HUES64 (cell line): Measurements from ENCODE around the gene CDKAL1.

ENCODE experiments used
- H3K27ac ChIP-seq: 2 replicates; pipeline ENCODE4 v1.7.0; 2013; ENCODE audit warnings: low read depth, low read length, inconsistent platforms
- H3K27me3 ChIP-seq: 2 replicates; pipeline ENCODE4 v1.6.1; 2013; ENCODE audit warnings: mild to moderate bottlenecking, low read length; ENCODE audit not compliant: insufficient read depth
- H3K36me3 ChIP-seq: 2 replicates; pipeline ENCODE4 v1.6.1; 2013; ENCODE audit warnings: mild to moderate bottlenecking, low read length; ENCODE audit not compliant: insufficient read depth
- H3K4me1 ChIP-seq: 2 replicates; pipeline ENCODE4 v1.6.1; 2013; ENCODE audit warnings: mild to moderate bottlenecking, low read length, moderate library complexity; ENCODE audit not compliant: insufficient read depth
- H3K4me3 ChIP-seq: 2 replicates; pipeline ENCODE4 v1.5.1; 2013; ENCODE audit warnings: mild to moderate bottlenecking, low read length, moderate library complexity
- H3K9ac ChIP-seq: 2 replicates; pipeline ENCODE4 v1.6.1; 2013; ENCODE audit warnings: mild to moderate bottlenecking, low read depth, low read length
- H3K9me3 ChIP-seq: 2 replicates; pipeline ENCODE4 v1.6.1; 2013; ENCODE audit warnings: low read depth, low read length; ENCODE audit not compliant: insufficient read depth
- WGBS: fragments of 150-250, 120-280 bp; methylation state at CpG from one replicate; pipeline ENCODE4 v1.1.7; 2013; ENCODE audit warnings: missing lambda C conversion rate; 5-methylcytosine and 5-hydroxymethylcytosine counted together

CDKAL1 gene

DNA sequence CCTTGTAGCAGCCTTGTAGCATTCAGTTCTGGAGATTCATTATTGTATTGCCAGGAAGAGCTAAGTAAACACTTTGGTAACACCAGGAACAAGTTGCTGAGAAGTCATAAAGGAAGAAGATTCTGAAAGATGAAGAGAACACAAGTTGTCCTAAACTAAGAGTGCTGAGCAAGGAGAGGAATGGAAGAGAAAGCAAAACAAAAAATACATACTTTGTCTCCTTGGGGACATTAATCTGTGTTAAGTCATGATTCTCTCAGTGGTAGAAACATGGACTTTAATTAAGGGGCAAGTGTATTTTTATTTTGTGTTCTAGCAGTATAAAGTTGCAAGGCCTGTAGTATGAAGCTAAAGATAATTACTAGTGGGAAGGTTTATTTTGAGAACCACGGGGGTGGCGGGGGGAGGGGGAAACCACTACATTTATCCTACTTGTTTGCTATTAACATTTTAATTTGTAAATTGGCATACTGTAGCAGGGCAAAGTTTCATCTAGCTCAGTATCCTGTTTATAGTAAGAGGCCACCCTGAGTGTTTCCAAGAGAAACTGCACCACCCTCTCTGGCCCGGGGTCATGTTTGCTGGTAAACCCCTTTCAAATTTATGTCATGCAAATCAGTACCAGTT, 463.0 kb downstream of the CDKAL1 start:
- Histone ChIP-seq H3K9ac (no peak overlapping the region), H3K9me3 (peaks cover 8% of the 10 kb centered on the region; the same call in 1 of the 2 replicates), H3K4me3 (no peak overlapping the region), H3K4me1 (peaks cover 25% of the 10 kb centered on the region), H3K27ac (no peak overlapping the region), H3K27me3 (no peaks in the 10 kb centered on the region), H3K36me3 (0 out of 2 replicates have a peak, but pooled peaks cover 5% of the 10 kb centered on the region)
- 30% methylated on average over 3 of the region's 3 CpGs for WGBS

GRCh38 chr6:20997770-20998147, 463.5 kb downstream of the CDKAL1 start:
- 0 out of 2 replicates have a peak, but pooled peaks cover 5% of the 10 kb centered on the region for H3K36me3 ChIP-seq
- no peak overlapping the region for H3K27ac ChIP-seq
- H3K27me3 ChIP-seq: no peaks in the 10 kb centered on the region
- 100% methylated on average over 2 of the region's 3 CpGs for WGBS
- peaks cover 8% of the 10 kb centered on the region; the same call in 1 of the 2 replicates for H3K9me3 ChIP-seq
- H3K9ac ChIP-seq: no peak overlapping the region
- H3K4me3 ChIP-seq: no peak overlapping the region
- H3K4me1 ChIP-seq: peaks cover 25% of the 10 kb centered on the region

GRCh38 chr6:20998748-20999448, 464.6 kb downstream of the CDKAL1 start:
- 0 out of 2 replicates have a peak, but pooled peaks cover 5% of the 10 kb centered on the region for H3K36me3 ChIP-seq
- no peak overlapping the region for H3K9ac ChIP-seq
- peaks cover 8% of the 10 kb centered on the region; the same call in 1 of the 2 replicates for H3K9me3 ChIP-seq
- 86% methylated on average over 6 of the region's 6 CpGs for WGBS
- H3K4me3 ChIP-seq: no peak overlapping the region
- H3K4me1 ChIP-seq: peaks cover 27% of the 10 kb centered on the region
- no peaks in the 10 kb centered on the region for H3K27me3 ChIP-seq
- H3K27ac ChIP-seq: no peak overlapping the region

DNA sequence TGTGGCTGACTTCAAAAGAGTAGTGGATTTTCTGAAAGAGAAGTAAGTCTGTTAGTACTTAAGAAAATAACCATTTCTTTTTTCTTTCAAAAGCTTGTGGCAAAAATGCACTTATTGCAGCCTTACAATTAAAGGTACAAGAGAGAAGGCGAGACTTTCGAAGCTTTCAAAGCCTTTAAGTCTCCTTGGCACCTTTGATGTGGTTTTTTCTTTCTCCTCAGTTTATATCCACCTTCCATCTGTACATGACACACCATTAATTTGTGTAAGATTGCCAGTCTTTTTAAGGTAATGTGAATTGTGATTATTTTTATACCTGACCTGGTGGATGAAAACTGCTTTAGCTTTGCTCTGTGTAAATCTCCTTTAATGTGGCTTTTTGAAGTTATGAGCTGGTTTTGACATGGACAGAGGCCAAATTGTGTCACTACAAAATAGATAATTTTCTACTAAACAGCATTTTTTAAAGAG, 466.1 kb downstream of the CDKAL1 start:
- H3K27me3 ChIP-seq: no peaks in the 10 kb centered on the region
- 93% methylated on average over 2 of the region's 2 CpGs for WGBS

DNA sequence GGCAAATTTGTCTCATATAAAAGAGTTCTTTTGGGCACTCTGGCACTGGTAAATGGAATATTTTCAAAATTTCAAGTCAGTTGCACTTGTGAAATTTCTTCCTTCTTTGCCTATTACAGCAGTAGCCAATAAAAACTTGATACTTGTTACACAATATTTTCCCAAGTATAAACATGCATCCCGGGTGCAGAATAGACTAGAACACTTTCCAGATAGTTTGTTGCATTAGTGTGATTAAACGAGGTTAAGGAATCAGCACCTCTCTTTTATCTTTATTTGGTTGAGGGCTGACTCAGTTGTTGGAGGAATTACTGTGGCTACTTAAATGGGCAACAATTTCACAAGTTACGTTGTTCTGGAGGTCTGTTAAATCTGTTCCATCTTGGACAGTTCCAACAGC, 467.5 kb downstream of the CDKAL1 start:
- Histone ChIP-seq H3K27ac (no peak overlapping the region), H3K36me3 (no peaks in the 10 kb centered on the region), H3K4me3 (no peak overlapping the region), H3K9ac (no peak overlapping the region), H3K4me1 (peaks cover 27% of the 10 kb centered on the region), H3K27me3 (no peaks in the 10 kb centered on the region), H3K9me3 (no peaks in the 10 kb centered on the region)
- WGBS: 90% methylated on average over 3 of the region's 3 CpGs

More for the DNA sequence above, 466.1 kb downstream of the CDKAL1 start:
- Histone ChIP-seq H3K27ac (no peak overlapping the region), H3K4me1 (peaks cover 29% of the 10 kb centered on the region), H3K36me3 (no peaks in the 10 kb centered on the region), H3K9me3 (peaks cover 2% of the 10 kb centered on the region; the same call in 1 of the 2 replicates), H3K4me3 (no peak overlapping the region), H3K9ac (no peak overlapping the region)

GRCh38 chr6:21003780-21004541, 469.7 kb downstream of the CDKAL1 start:
- 83% methylated on average over 2 of the region's 3 CpGs for WGBS
- H3K27ac ChIP-seq: no peak overlapping the region
- H3K36me3 ChIP-seq: no peaks in the 10 kb centered on the region
- no peaks in the 10 kb centered on the region for H3K27me3 ChIP-seq
- H3K4me3 ChIP-seq: no peak overlapping the region
- peaks cover 9% of the 10 kb centered on the region for H3K4me1 ChIP-seq
- H3K9me3 ChIP-seq: no peaks in the 10 kb centered on the region
- no peak overlapping the region for H3K9ac ChIP-seq

DNA sequence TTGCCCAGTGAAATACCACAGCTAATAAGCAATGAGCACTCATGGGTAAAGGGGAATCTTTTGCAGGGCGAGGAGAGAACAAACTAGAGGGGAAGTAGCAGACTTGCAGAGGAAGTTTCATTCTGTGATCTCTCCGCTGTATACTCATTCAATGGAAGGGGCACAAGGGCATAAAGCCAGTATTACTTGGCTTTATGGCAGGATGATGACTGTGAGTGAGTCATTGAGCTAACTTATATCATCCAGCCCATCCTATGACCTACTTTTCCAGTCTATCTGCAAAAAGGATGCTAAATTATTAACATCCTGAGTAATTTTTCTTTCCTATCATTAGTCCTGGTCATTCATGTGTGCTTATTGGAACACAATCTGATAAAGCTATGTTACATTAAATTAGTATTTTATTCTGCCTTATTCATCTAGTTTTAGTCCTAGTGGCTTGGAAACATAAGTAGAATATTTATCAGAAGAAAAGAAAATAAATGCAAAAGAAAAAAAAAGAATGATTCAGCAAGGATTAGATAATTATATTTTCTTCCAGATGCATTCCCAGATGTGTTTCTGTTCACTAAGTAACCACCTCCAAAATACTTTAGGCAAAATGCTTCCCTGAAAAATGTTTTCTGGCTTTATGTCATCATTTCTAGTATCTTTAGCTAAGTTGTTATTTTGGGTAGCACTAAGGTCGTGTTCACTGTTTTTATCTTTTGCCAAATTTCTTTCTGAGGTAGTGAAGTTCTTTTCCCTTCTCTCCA, 471.7 kb downstream of the CDKAL1 start:
- Histone ChIP-seq H3K9me3 (no peaks in the 10 kb centered on the region), H3K9ac (no peak overlapping the region), H3K36me3 (no peaks in the 10 kb centered on the region), H3K27me3 (no peaks in the 10 kb centered on the region), H3K4me3 (no peak overlapping the region), H3K4me1 (peaks cover 8% of the 10 kb centered on the region), H3K27ac (no peak overlapping the region)
- 82% methylated on average over 2 of the region's 3 CpGs for WGBS

GRCh38 chr6:21019614-21020013, 485.4 kb downstream of the CDKAL1 start:
- no peak overlapping the region for H3K9ac ChIP-seq
- H3K4me1 ChIP-seq: peaks cover 16% of the 10 kb centered on the region
- H3K36me3 ChIP-seq: no peaks in the 10 kb centered on the region
- no peak overlapping the region for H3K4me3 ChIP-seq
- H3K9me3 ChIP-seq: no peaks in the 10 kb centered on the region
- no peak overlapping the region for H3K27ac ChIP-seq
- H3K27me3 ChIP-seq: no peaks in the 10 kb centered on the region
- WGBS: no CpG with 5 or more reads among the region's 2 CpGs

DNA sequence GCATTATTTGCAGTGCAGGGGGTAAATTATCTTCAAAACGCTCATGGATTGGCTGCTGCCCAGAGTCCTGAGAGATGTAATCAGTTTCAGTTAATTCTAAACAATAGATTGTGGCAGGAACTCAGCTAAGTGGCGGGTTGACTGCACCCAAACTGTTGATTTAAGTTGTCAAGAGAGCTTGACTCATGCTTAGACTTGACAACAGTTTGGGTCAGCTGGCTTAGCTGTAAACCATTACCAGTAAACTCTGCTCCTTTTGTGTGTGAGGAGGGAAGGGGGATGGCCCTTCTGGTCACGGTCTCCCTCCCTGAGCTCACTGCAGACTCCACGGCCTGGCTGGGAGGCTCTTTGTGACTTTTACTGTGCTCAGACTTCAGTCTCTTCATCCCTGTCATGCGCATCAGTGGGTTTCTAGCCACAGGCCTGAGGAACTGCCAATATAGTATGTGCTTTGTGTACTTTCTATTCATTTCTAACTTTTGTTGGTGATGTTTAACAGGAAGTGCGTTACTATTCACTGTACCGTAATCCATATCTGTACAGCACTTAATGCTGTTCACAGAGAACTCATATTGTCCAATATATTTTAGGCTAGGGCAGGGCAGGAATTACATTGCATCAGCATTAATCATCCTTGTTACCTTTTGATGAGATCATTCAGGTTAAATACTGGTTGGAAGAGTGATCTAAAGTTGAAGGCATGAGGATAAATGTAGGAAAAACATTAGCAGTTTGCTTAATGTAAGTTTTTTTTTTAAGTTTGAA, 488.3 kb downstream of the CDKAL1 start:
- Histone ChIP-seq H3K4me3 (no peak overlapping the region), H3K36me3 (no peaks in the 10 kb centered on the region; the same call in 1 of the 2 replicates), H3K4me1 (peaks cover 16% of the 10 kb centered on the region), H3K27ac (no peak overlapping the region), H3K9me3 (peaks cover 1% of the 10 kb centered on the region; the same call in 1 of the 2 replicates), H3K27me3 (no peaks in the 10 kb centered on the region), H3K9ac (no peak overlapping the region)
- 75% methylated on average over 6 of the region's 7 CpGs for WGBS

DNA sequence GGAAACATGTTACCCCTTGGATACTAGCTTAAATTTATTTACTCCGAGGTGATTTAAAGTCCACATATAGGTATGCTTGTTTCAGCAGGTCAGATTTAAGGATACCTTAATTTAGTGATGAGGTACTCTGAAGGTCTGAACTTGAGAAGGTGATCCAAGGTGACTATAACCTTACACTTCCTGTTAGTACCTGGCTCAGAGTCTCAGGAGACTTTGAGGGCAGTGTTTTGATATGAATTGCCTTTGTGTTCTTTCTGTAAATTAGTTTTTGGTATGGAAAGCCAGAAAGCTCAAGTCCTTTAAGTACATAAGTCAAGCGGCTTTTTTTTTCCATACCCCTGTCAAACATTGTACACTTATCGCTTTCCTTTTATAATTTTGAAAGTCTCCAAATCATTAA, 489.0 kb downstream of the CDKAL1 start:
- no peak overlapping the region for H3K9ac ChIP-seq
- H3K36me3 ChIP-seq: no peaks in the 10 kb centered on the region; the same call in 1 of the 2 replicates
- 96% methylated on average over 3 of the region's 3 CpGs for WGBS
- peaks cover 16% of the 10 kb centered on the region for H3K4me1 ChIP-seq
- peaks cover 3% of the 10 kb centered on the region; the same call in 1 of the 2 replicates for H3K9me3 ChIP-seq
- H3K27ac ChIP-seq: no peak overlapping the region
- no peaks in the 10 kb centered on the region for H3K27me3 ChIP-seq
- no peak overlapping the region for H3K4me3 ChIP-seq
